HG03039 (cell line): ENCODE data around the gene CHCHD1.
"Not testable (repeated sequence)": the region's sequence is repeated elsewhere in the genome, so short reads cannot be mapped to it uniquely, and the experiment has no call there.

ENCODE experiments used
- ATAC-seq: cut with Tn5 transposase; IDR thresholded peaks from one replicate; pipeline ENCODE4 v1.9.1; 2021; ENCODE audit warnings: mild to moderate bottlenecking, moderate library complexity; ENCODE audit not compliant: unreplicated experiment

Gene CHCHD1

DNA sequence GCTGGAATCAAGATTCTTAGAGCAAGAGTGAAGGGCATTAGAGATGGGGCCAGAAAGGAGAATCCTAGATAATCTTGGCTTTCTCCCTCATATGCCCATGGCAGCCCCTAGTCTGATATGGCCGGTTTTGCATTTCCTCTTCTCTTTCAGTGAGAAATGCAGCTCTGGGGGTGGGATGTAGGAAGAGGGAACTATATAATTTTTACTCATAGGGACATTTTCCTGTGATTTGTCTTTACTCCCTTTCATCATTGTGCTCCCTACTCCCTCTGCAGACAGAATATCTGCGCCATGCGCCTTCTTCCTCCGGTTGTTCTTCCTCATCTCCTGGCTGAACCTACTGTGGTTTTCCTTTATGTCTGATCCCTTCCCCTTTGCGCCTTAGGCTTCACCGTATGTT is 16.8 kb upstream of the CHCHD1 start:
- ATAC-seq = no peak

DNA sequence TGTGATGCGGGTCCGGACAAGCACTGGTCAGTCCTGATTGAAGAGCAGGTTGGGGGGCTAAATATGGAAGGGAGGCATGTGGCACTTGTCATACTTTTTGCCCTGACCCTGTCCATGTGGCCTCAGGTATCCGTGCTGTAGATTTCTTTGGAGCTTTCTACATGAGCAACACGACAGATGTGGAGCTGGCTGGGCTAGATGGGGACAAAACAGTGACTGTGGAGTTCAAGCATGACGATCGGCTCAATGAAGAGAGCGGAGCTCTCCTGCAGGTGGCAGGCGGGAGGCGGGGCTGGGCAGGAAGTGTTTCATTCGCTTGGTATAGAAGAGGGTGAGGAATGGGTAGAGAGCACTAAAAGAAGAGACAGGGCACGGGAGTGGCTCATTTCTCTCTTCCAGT is 13.0 kb upstream of the CHCHD1 start:
- no peak for ATAC-seq

DNA sequence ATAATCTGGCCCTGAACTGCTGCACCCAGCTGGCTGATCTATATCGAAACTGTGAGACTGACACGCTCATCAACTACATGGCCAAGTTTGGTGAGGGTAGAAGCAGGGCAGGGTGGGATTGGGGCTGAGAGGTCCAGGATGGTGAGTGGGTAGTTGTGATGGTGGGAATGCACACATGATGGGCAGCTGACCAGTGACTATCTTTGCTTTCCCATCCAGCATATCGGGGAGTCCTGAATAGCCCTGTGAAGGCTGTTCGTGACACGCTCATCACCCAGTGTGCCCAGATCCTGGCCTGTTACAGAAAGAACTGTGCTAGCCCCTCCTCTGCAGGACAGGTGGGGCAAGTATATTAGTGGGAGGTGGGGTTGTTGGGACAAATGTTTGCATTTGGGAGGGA is 12.5 kb upstream of the CHCHD1 start:
- ATAC-seq = no peak

DNA sequence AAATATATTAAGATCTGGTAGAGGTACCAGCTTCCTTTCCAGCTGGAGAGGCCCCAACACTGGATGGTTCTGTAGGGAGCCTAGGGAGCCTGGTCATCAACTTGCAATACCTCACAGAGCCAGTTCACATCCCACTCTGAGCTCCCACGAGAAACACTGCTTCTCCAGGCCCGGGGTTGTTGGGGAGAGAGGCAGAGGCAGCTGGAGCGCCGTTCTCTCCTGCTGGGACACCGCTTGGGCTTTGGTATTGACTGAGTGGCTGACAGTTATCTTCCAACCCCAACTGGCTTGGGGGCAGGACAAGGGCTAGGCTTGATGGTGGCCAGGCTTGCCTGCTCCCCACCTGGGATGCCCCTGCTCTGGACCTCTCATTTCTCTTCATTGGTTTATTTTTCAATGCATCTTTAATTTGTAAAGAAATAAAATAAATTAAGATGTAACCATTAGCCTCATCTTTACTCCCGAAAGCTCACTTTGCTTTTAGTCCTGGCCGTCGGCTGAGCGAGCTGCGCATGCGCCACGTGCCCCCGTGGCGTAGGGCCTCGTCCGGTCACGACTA is 10.0 kb upstream of the CHCHD1 start:
- peak; percentile 43 for ATAC-seq

DNA sequence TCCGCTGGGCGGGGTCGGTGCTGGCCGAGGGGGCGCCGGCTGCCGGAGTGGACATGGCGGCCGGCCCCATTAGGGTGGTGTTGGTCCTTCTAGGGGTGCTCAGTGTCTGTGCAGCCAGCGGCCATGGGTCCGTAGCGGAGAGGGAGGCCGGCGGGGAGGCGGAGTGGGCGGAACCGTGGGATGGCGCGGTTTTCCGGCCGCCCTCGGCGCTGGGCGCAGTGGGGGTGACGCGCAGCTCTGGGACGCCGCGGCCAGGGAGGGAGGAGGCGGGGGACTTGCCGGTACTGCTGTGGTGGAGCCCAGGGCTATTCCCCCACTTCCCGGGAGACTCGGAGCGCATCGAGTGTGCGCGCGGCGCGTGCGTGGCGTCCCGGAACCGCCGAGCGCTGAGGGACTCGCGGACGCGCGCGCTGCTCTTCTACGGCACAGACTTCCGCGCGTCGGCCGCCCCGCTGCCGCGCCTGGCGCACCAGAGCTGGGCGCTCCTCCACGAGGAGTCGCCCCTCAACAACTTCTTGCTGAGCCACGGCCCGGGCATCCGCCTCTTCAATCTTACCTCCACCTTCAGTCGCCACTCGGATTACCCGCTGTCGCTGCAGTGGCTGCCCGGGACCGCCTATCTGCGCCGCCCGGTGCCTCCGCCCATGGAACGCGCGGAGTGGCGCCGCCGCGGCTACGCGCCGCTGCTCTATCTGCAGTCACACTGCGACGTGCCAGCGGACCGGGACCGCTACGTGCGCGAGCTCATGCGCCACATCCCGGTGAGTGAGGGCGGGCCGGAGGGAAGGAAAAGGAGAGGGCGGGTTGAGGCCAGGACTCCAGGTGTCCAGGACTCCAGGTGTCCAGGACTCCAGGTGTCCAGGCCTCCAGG is 9.3 kb upstream of the CHCHD1 start:
- ATAC-seq = peak; percentile 49

DNA sequence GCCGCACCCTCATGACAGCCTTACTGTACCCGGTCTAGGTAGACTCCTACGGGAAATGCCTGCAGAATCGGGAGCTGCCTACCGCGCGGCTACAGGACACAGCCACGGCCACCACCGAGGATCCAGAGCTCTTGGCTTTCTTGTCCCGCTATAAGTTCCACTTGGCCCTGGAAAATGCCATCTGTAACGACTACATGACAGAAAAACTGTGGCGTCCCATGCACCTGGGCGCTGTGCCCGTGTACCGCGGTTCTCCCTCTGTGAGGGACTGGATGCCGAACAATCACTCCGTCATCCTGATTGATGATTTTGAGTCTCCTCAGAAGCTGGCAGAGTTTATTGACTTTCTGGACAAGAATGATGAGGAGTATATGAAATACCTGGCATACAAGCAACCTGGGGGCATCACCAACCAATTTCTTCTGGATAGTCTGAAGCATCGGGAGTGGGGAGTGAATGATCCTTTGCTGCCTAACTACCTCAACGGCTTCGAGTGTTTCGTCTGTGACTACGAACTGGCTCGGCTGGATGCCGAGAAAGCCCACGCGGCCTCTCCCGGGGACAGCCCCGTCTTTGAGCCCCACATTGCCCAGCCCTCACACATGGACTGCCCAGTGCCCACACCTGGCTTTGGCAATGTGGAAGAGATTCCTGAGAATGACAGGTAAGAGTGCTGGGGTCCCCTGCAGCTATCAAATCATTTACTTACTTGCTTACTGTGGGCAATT is 8.5 kb upstream of the CHCHD1 start:
- no peak for ATAC-seq

DNA sequence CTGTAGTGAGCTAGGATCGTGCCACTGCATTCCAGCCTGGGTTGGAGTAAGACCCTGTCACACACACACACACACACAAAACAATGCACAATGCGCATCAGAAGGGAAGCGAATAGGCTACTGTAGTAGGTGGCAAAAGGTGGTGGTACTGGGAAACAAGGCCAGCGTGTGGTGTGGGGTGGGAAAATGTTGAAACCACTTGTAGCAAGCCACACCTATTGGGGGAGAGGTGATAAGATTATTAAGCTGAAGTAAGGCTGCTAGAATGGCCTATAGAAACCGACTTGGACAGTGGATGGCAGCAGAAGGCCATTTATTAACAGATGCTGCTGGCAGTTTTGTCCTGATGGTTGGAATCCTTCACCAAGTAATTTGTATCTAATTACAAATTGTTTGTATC is 7.2 kb upstream of the CHCHD1 start:
- ATAC-seq = no peak

DNA sequence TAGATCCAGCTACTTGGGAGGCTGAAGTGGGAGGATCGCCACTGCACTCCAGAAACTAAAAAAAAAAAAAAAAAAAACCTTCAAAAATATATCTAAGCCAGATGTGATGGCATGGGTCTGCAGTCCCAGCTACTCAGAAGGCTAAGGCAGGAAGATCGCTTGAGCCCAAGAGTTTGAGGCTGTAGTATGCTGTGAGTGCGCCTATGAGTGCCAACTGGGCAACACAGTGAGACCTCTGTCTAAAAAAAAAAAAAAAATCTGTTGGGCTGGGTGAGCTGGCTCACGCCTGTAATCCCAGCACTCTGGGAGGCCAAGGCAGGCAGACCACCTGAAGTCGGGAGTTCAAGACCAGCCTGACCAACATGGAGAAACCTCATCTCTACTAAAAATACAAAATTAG is 2.8 kb upstream of the CHCHD1 start:
- ATAC-seq = no peak

DNA sequence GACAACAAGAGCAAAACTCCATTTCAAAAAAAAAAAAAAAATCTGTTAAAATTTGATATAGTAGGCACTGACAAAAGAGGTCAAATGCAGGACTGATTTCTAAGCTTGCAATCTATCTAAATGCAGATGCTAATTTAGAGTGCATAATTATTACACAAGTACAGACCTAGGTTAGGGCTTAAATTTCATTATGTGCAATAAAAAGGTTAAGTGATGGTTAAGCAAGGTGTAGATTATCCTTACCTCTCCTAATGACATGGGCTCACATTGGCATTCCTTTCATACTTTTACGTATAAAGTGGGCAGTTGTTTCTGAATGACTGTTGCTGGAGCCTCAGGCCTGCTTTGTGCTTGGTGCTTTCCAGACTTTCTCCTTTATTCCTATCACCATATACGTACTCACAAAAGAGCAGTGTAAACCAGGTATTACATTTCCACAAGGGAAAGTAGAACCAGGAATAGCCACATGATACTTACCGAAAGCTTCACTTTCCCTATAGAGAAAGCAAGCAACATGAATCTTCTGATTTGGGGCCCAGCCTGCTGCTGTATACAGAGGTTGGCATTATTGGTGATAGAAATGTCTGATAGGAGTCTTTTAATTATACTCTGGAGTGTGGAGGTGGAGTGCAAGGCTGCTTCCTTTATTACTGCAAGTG is 2.2 kb upstream of the CHCHD1 start:
- ATAC-seq = no peak

DNA sequence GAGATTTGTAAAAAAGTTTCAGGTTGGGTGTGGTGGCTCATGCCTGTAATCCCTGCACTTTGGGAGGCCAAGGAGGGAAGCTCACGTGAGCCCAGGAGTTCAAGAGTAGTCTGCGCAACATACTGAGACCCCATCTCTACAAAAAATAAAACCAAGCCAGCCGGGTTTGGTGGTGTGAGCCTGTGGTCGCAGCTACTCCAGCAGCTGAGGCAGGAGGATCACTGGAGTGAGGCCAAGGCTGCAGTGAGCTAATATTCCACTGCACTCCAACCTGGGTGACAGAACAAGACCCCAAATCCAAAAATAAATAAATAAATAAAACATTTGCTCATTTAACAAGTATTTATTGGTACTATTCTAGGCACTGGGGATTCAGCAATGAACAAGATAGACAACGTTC is 1.5 kb upstream of the CHCHD1 start:
- no peak for ATAC-seq

DNA sequence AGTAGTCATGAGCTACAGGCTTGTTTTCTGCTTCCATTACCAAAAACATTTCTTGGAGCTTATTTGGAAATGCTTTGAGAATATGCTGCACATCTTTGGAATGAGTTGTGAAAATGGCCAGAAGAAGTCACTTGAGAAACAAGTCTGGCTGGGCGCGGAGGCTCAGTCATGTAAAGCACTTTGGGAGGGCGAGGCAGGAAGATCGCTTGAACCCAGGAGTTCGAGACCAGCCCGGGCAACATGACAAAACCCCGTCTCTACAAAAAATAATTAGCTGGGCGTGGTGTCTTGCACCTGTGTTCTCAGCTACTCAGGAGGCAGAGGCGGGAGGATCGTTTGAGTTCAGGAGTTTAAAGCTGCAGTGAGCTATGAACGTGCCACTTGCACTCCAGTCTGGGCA is 882 bp upstream of the CHCHD1 start:
- ATAC-seq = no peak

DNA sequence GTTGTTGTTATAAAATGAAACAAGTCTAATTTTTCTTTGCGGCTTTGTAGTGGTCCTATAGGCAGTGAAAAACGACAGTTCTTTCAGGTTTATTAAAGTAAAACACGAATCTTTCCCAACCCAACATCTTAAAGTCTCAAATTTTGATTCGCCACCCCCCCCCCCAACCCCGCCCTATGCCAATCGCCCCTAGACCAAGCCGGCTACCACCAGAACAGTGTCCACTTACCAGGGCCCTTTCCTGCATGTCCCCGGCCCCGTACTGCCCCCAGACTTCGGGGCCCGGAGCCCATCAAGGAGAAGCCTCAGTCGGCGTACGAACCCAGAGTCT is 335 bp upstream of the CHCHD1 start:
- ATAC-seq = no peak

DNA sequence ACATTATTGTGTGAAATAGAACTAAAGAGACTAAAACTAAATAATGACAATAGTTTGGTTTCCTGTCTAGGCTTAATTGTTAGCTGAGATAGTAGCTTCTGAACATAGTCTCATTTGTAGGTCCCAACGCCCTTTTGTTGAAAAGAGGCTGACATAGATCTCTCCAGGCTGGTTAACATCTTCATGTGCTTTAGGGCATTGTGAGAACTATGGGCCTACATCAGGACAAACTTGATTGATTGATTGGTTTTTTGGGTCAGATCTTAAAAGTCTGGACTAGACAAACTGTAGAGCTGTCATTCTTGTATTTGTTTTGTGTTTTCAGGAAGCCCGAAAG is 869 bp downstream of the CHCHD1 start:
- ATAC-seq = no peak

DNA sequence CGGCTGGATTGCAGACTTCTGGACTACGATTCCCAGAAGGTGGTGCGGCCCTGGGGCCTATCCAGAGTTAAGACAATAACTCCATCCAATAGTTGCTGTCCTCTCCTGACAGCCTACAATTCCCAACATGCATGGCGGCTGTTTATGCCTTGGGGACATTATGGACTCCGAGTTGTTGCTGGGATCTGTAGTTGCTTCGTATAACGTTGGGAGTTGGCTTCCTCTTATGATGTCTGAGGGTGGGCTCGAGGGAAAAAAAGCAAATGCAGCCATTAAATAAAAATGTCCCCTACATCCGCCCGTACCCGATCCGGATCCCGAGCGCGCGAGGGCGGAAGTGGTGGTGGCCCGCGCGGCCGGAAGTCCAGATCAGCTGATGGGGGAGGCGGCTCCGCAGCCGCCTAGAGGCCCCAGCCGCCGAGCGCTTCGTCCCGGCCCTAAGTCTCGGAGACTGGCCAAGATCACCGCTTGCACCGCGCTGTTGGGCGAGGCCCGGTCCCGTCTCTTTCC is 3.4 kb downstream of the CHCHD1 start, which contains the start of gene ZSWIM8:
Gene ZSWIM8 (plus strand): TSS at position 396 of the 510 bp plus-strand sequence. CDS start 273 bp downstream, outside the sequence.
- ATAC-seq = peak; percentile 76

DNA sequence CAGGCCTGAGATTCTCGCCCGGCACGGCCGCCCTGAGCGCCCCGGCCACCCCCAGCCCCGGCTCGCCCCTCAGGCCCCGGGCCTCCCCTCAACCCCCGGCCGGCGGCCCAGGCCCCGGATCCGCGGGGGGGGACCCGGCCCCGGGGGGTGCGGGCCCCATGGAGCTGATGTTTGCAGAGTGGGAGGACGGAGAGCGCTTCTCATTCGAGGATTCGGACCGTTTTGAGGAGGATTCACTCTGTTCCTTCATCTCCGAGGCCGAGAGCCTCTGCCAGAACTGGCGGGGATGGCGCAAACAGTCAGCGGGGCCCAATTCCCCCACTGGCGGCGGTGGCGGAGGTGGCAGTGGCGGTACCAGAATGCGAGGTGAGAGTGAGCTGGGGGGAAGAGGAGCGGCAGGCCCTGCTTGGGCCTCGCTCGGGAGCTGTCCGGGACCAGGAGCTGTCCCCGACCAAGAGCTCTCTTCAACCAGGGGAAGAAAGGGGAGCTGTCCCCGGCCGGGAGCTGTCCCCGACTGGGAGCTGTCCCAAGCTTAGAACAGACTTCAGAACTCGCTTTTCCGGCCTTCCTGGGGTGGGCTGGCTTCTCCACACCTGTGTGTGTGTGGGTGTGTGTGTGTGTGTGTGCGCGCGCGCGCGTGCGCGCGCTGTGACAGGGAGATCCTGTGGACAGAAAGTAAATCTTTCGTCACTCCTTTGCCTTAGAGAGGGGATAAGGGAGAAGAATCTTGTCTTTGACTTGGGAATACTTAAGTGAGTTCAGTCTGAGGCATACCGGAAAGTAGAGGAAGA is 4.1 kb downstream of the CHCHD1 start:
- peak; percentile 22 for ATAC-seq

DNA sequence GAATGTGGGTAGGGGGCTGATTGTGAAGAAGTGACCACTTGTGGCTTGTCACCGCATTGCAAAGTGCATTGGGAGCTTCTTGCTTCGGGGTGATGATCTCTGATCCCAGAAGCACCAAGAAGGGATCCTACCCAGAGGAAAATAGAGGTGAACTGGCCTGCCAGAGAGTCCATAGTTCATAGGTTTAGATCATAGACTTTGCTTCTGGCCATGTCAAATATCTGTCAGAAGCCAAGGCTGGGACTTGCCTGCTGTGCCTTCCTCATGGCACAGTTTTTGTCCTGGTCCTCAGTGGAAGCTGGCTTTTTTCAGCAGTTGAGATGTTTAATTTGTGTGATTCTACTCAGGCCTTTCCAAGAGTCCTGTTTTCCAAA is 4.7 kb downstream of the CHCHD1 start:
- ATAC-seq = no peak

DNA sequence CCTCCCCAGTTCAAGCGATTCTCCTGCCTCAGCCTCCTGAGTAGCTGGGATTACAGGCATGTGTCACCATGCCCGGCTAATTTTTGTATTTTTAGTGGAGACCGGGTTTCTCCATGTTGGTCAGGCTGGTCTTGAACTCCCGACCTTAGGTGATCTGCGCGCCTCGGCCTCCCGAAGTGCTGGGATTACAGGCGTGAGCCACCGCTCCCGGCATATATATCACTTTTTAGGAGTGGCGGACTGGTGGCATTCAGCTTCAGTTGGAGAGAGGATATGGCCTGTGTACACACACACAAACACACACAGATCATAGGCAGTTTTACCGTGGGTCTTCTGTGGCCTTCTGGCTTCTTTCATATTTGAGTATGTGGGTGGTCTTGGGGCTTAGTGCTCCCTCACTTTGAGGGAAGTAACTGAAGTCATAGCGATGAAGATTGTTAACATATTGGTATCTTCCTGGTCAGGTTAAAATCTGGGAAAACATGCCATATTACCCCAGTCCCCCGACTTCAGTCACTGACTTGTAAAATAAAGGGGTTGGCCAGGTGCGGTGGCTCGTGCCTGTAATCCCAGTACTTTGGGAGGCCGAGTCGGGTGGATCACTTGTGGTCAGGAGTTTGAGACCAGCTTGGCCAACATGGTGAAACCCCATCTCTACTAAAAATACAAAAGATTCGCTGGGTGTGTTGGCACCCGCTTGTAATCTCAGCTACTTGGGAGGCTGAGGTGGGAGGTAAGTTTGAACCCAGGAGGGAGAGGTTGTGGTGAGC is 5.4 kb downstream of the CHCHD1 start:
- not testable (repeated sequence) for ATAC-seq

DNA sequence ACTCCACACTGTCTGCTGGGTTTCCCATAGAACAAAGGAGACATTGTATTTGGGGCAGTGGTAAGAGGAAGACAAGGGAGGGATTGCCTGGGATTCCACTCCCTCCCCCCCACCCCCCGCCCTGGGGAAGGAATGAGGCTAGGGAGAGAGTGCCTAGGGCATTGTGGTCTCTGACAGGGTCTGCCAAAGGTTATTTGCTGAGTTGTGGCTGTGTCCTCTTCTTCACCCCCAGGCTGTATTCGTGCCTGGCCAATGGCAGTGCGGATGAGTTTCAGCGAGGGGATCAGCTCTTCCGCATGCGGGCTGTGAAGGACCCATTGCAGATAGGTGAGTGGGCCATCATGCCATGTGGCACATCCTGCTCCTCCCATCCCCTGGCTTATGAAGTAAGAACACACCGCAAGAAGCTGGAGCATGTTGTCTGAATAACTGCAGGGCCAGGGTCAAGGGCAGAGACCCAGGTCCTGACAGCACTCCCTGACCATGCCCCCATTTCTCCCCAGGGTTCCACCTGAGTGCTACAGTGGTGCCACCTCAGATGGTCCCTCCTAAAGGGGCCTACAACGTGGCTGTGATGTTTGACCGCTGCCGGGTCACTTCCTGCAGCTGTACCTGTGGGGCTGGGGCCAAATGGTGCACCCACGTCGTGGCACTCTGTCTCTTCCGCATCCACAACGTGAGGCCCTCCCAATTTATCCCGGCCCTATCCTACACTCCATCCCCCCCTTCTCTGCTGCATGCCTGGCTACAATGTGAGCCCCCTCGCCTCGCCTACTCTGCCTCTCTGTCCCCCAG is 7.2 kb downstream of the CHCHD1 start:
- ATAC-seq = no peak

DNA sequence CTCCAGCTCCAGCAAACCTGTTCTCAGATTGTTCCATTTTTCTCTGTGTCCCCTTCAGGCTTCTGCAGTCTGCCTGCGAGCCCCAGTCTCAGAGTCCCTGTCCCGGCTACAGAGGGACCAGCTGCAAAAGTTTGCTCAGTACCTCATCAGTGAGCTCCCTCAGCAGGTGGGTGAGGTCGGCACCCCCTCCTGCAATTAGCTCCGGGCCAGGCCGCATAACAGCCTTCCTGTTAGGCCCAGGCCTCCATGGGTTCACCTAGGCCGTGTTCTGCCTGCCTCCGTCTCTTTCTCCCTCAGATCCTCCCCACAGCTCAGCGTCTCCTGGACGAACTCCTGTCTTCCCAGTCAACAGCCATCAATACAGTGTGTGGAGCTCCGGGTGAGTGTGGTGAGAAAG is 7.8 kb downstream of the CHCHD1 start:
- ATAC-seq = no peak
